HG03135 (cell line): ENCODE measurements around the gene CD226.
"Not testable (repeated sequence)": the region's sequence is repeated elsewhere in the genome, so short reads cannot be mapped to it uniquely, and the experiment has no call there.

Source experiments
- ATAC-seq: cut with Tn5 transposase; IDR thresholded peaks from one replicate; pipeline ENCODE4 v1.9.1; 2021; ENCODE audit warnings: mild to moderate bottlenecking, moderate library complexity; ENCODE audit not compliant: unreplicated experiment

CD226 gene

DNA sequence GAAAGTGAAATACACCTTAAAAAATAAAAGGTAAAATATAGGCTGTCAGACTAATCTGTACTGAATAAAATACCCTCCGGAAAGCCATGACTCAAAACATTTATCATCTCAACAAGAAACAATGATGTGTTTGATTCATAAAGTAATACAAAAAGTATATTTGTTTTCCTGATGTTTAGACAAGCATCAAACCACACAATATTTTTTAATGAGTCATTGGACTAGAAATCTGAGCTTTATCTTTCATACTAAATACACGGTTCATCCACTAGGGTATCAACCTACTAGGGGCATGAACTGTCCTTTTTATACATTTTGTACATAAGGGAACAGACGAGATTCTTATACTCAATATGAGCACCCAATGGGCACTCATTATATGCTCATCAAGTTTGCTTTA is 31.3 kb downstream of the CD226 start:
- ATAC-seq = no peak

- no peak for ATAC-seq
These were observed 38.8 kb downstream of the CD226 start for GRCh38 chr18:69908838-69909237.

- ATAC-seq = no peak
These were observed 40.9 kb downstream of the CD226 start for GRCh38 chr18:69906765-69907164.

DNA sequence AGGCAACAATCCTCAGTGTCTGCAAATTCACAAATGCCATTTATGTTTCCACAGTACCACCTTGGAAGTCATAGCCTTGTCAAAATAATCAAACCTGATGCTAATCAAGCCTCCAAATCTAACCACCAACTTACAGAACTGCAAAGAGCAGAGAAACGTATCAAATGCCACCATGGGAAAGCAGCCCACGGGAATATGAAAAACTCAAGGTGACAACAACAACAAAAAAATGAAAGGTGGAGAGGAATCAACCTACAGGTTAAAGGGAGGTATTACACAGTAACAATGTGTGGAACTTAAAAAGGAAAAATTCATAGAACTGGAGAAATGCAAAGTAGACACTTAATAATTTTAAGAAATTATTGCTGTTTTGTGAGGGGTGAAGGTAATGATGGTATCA is 46.7 kb downstream of the CD226 start:
- ATAC-seq = no peak

GRCh38 chr18:69899154-69899923 is 48.3 kb downstream of the CD226 start:
- not testable (repeated sequence) for ATAC-seq

- peak; percentile 51 for ATAC-seq
These were observed 49.3 kb downstream of the CD226 start for GRCh38 chr18:69898241-69898861.

DNA sequence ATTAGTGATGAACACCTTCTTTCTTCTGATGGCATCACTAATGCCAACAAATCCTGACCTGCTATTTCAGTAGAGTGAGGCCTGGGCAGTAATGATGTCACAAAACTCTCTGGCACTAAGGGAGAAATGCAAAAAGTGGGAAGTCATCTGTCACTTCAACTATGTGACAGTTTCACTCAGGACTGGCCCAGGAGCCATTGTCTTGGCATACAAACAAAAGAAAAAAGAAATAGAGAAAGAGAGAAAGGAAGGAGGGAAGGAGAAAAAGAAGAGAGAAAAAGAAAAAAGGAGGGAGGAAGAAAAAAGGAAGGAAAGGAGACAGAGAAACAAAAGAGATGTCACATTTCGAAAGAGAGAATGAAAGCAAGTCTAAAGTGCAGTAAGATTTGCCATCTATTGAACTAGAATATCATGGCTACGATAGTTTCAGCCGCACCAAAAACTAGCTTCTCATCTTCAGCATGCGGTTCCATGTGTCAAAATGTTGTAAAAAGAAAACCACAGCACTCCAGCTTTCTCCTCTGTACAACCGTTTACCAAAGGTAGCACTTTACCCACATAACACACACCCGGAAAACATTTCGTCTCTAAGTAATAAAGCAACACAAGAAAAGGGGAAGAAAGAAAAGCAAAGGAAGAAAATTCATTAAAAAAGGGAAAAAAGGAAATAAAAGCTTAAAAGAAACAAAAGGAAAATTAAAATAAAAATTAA is 50.1 kb downstream of the CD226 start:
- no peak for ATAC-seq

GRCh38 chr18:69895066-69896047 is 52.3 kb downstream of the CD226 start:
- ATAC-seq = no peak

DNA sequence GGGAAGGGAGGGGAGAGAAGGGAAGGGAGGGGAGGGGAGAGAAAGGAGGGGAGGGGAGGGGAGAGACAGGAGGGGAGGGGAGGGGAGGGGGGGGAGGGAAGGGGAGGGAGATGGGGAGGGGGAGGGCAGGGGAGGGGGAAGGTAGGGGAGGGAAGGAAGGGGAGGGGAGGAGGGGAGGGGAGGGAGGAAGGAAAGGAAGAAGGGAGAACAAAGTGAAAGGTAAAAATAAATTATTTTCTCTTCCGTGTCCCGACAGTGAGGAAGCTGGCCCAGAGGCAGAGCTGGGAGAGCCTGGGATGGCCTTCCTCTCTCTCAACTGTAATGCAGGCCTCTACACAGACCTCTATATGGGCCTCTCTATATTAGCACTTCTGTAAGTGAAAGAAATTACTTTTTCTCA is 53.2 kb downstream of the CD226 start:
- ATAC-seq = no peak

DNA sequence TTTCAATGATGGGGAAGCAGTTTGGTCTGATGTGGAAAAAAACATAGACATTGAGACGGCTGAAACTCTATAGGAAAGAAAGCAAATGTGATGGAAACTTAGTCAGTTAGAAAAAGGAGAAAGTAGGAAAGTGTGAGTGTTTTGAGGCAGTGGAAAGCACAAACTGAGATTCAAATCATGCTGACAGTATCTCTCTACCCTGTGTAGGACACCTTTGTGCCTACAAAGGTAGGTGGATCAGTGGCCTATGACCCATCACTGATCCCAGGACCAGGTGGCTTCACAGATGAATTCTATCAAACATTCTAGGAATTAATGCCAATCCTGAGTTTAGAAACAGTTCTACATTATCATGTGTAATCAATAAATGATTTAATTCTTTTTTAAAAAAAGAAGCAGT is 57.1 kb downstream of the CD226 start:
- ATAC-seq = no peak

- no peak for ATAC-seq
These were observed 58.7 kb downstream of the CD226 start for GRCh38 chr18:69889009-69889408.

DNA sequence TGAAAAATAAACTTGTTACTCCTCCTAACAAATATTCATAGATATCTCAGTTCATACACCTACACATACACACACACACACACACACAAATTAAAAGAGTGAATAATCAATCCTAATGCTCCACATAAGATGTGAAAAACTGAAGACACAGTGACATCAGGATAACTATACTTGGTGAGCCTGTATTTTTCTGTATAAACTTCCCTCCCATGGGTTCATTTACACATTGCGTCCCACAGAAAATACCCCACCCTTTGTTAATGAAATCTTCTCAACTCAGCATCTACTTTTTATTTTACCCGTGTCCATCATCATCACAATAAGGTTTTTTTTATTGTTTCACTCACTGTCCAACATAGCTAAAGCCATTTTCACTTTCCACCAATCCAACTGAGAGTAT is 60.4 kb downstream of the CD226 start:
- ATAC-seq = no peak

DNA sequence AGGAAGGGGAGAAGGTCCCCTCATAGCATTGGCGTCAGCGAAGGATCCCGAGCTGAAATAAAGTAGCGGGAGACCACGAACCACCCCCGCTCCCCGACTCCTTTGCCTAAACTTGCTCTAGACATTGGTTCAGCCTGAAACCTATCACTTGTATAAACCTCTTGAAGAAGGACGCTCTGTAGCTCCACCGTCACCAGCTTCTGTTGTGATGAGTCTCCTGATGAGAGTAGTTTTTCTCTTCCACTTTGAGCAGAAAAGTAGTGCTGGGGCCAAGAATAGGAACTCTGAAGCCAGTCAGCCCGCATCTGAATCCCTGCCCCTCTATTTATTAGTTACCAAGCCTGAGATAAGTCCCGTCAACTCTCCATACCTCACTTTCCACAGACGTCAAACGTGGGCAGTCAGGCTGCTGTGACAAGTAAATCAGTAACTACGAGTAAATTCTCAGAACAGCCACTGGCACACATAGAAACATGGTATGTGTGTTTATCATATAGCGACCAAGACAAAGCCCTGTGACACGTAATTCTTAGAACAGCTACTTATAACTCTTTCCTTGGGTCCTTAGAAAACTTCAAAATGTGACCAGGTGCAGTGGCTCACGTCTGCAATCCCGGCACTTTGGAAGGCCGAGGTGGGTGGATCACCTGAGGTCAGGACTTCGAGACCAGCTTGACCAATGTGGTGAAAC is 61.7 kb downstream of the CD226 start:
- ATAC-seq = peak; percentile 83

GRCh38 chr18:69885355-69885754 is 62.3 kb downstream of the CD226 start:
- no peak for ATAC-seq

GRCh38 chr18:69883781-69884180 is 63.9 kb downstream of the CD226 start:
- no peak for ATAC-seq

- ATAC-seq = peak; percentile 56
These were observed 64.6 kb downstream of the CD226 start for GRCh38 chr18:69882965-69883668.

DNA sequence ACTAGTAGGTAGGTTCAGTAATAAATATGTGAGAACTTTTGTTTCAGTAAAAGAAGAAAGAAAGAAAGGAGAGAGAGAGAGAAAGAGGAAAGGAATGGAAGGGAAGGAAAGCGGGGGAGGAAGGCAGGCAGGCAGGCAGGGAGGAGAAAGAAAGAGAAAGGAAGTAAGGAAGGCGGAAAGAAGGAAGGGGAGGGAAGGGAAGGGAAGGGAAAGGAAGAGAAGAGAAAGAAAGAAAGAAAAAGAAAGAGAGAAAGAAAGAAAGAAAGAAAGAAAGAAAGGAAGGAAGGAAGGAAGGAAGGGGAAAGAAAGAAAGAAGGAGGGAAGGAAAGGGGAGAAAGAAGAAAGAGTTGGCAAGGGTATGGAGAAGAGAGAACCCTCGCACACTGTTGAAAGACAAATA is 67.6 kb downstream of the CD226 start:
- no peak for ATAC-seq

DNA sequence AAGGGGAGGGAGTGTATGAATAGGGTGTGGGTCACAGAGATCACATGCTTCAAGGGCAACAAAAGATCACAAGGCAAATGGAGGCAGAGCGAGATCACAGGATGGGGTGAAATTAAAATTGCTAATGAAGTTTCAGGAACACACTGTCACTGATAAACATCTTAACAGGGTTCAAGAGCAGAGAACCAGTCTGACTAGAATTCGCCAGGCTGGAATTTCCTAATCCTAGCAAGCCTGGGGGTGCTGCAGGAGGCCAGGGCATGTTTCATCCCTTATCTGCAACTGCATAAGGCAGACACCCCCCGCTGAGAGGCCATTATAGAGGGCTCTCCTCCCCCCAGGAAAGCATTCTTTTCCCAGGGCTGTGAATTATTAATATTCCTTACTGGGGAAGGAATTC is 68.6 kb downstream of the CD226 start:
- not testable (repeated sequence) for ATAC-seq

DNA sequence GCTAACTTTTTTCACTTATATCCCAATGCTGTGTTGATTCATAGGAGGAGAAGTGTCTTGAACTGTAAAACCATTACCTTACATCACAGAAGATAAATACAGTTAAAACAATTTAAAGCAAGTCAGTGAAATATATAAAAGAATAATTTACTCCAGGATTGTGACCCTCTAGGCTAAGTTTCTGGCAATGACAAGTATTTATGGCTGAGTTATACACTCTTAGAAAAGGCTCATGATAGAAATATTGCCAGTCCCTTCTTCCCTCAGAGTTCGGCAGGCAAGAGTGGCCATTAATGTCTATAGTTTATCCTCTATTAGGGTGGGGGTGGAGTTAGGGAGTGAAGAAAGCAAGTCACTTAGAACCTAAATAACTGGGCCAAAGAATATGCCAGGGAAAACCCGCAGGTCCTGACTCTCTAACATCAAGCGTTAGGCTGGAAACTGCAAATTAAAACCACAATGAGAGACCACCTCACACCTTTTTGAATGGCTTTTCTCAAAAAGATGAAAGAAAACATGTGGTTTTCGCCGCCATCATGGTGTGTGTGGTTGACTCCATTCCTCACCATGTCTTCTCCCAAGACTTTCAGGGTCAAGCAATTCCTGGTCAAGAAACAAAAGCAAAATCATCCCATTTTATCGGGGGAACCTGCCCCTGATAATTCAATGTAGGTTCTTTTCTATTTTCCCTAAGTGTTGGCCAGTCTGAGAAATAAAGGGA is 69.3 kb downstream of the CD226 start:
- ATAC-seq = no peak
